ENCODE measurements around the gene ELANE.

ELANE gene

GRCh38 chr19:811506-812048 is 40.5 kb upstream of the ELANE start:
- no peak overlapping the region for H3K4me3 ChIP-seq (ENCODE audit: low read length)
- TF ChIP-seq CTCF (conservative IDR thresholded peaks at IDR 0.05; ENCODE audit: low read depth, low read length): no peak
- no peak for DNase-seq (ENCODE audit: low read depth)

DNA sequence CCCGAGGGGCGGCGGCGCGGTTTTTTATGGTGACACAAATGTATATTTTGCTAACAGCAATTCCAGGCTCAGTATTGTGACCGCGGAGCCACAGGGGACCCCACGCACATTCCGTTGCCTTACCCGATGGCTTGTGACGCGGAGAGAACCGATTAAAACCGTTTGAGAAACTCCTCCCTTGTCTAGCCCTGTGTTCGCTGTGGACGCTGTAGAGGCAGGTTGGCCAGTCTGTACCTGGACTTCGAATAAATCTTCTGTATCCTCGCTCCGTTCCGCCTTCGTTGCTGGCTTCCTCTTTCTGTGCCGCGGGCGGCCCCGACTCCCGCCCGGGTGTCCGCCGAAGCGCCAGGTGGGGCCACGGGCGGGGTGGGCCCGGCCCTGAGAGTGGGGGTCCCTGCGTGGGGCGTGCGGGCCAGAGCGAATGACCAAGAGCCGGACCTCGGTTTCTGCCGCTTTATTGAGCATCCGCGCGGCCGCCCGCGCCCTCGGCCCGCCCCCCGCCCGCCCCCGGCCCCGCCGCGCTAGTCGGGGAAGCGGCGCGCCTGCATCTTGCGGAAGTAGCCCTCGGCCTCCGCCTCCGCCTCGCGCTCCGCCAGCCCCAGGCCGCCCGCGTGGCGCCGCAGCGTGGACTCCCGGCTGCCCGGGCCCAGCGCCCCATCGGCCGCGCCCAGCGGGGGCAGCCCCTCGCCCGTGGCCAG is 39.9 kb upstream of the ELANE start:
- no peak overlapping the region for H3K4me3 ChIP-seq (ENCODE audit: low read length)
- TF ChIP-seq CTCF (conservative IDR thresholded peaks at IDR 0.05; ENCODE audit: low read depth, low read length): no peak
- DNase-seq (ENCODE audit: low read depth): no peak

DNA sequence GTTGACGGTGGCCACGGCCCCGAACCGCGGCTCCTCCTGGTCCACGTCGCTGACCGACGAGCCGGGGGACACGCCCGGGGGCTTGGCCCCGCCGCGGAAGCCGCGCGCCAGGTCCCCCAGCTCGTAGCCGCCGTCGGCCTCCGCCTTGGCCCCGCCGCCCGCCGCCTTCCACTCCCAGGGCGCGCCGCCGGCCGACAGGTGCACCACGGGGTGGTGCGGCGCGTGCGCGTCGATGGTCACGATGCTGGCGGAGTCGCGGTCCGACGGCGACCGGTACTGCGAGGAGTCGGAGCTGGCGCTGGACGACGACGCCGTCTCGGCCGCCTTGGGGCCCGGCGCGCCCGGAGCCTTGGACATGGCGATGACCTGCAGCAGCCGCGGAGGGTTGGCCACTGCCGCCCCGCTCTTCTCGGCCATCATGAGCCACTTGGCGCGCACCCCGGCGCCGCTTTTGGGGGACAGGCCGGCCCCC is 39.3 kb upstream of the ELANE start:
- DNase-seq (ENCODE audit: low read depth): no peak
- TF ChIP-seq CTCF (conservative IDR thresholded peaks at IDR 0.05; ENCODE audit: low read depth, low read length): no peak
- no peak overlapping the region for H3K4me3 ChIP-seq (ENCODE audit: low read length)

DNA sequence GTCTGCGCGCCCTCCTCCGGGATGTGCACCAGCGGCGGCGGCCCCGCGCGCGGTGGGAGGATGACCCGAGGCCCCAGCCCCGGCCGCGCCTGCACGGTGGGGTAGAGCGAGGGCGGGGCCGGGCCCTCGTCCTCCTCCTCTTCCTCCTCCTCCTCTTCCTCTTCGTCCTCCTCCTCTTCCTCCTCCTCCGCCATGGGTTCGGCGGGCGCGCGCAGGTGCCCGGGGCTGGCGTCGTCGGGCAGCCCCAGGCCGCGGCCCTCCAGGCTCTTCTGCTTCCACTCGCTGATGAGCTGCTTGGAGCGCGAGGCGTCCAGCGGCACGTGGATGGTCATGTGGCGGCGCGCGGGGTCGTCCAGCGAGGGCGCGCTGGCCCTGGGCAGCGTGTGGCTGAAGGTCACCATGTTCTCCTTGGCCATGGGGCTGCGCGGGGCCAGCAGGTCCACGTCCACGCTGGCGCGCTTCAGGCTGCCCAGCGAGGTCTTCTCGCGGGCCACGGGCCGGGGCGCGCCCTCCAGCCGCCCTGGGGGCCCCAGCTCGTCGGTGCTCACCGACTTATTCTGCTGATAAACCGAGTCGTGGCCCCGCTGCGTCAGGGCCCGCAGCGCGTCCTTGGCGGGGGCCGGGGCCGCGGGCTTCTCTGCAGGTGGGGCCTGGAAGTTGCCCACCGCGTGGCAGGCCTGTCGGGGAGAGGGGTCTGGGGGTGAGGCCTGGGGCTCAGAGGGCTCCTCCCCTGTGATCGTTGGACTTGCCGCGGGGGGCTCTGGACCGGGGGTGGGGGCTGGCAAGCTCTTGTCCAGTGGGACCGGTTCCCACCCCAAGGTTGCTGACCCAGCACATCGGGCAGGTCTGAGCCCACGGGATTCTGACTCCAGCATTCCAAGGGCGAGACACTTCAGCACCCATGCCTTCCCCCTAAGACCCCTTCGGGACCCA is 38.6 kb upstream of the ELANE start:
- DNase-seq (ENCODE audit: low read depth): no peak
- no peak for TF ChIP-seq CTCF (conservative IDR thresholded peaks at IDR 0.05; ENCODE audit: low read depth, low read length)
- H3K4me3 ChIP-seq (ENCODE audit: low read length): no peak overlapping the region

GRCh38 chr19:814152-815078 is 37.7 kb upstream of the ELANE start:
- no peak for TF ChIP-seq CTCF (conservative IDR thresholded peaks at IDR 0.05; ENCODE audit: low read depth, low read length)
- no peak for DNase-seq (ENCODE audit: low read depth)
- no peak overlapping the region for H3K4me3 ChIP-seq (ENCODE audit: low read length)

- no peak overlapping the region for H3K4me3 ChIP-seq (ENCODE audit: low read length)
- DNase-seq (ENCODE audit: low read depth): no peak
- no peak for TF ChIP-seq CTCF (conservative IDR thresholded peaks at IDR 0.05; ENCODE audit: low read depth, low read length)
These were observed 36.9 kb upstream of the ELANE start for GRCh38 chr19:815079-815774.
